Chondrocyte (in vitro differentiated cells): ENCODE results near the gene LAMA5. TPM values are rescaled to one million over a fixed set of nuclear protein-coding genes. Genes with fewer than 3 reads are reported as not detected.

Experiments used
- DNase-seq: peaks from one replicate; pipeline ENCODE4 v3.0.0; 2021; ENCODE audit warnings: mixed read lengths, low spot score
- H3K27ac Mint-ChIP-seq: one replicate; pipeline ENCODE4 v1.8.0; 2021; ENCODE audit warnings: mild to moderate bottlenecking, moderate library complexity, mixed read lengths; ENCODE audit not compliant: unreplicated experiment
- H3K27me3 Mint-ChIP-seq: 2 replicates; pipeline ENCODE4 v1.8.0; 2021; ENCODE audit warnings: low read depth, mixed read lengths
- H3K36me3 Mint-ChIP-seq: 2 replicates; pipeline ENCODE4 v1.8.0; 2021; ENCODE audit warnings: low read depth, mixed read lengths
- H3K4me1 Mint-ChIP-seq: 2 replicates; pipeline ENCODE4 v1.8.0; 2021; ENCODE audit warnings: low read depth, mild to moderate bottlenecking, mixed read lengths
- H3K4me3 Mint-ChIP-seq: one replicate; pipeline ENCODE4 v1.8.0; 2021; ENCODE audit warnings: mild to moderate bottlenecking, moderate library complexity, mixed read lengths; ENCODE audit not compliant: unreplicated experiment
- H3K9me3 Mint-ChIP-seq: 2 replicates; pipeline ENCODE4 v1.8.0; 2021; ENCODE audit warnings: low read depth, mixed read lengths
- CTCF ChIP-seq: fragments of 200-600 bp; sonication (generic); IDR thresholded peaks from 2 replicates; pipeline ENCODE4 v1.5.0; 2021; ENCODE audit warnings: antibody characterized with exemption, mild to moderate bottlenecking, moderate library complexity
- total RNA-seq: library from RNA; stranded (reverse); gene quantifications from 3 replicates; pipeline ENCODE4 v1.2.1, GENCODE V29; 2021

Gene LAMA5
- total RNA-seq, 1 donor from 2014 or later = 368 TPM

- no peaks in the 10 kb centered on the region for H3K9me3 Mint-ChIP-seq
- no peak overlapping the region for H3K4me3 Mint-ChIP-seq
- H3K36me3 Mint-ChIP-seq = peaks cover 16% of the 10 kb centered on the region
- no peaks in the 10 kb centered on the region for H3K4me1 Mint-ChIP-seq
- H3K27ac Mint-ChIP-seq = no peak overlapping the region
- DNase-seq = no peak
- no peaks in the 10 kb centered on the region for H3K27me3 Mint-ChIP-seq
- no peak for TF ChIP-seq CTCF
These were observed 55.1 kb downstream of the LAMA5 start for GRCh38 chr20:62311832-62312661.

DNA sequence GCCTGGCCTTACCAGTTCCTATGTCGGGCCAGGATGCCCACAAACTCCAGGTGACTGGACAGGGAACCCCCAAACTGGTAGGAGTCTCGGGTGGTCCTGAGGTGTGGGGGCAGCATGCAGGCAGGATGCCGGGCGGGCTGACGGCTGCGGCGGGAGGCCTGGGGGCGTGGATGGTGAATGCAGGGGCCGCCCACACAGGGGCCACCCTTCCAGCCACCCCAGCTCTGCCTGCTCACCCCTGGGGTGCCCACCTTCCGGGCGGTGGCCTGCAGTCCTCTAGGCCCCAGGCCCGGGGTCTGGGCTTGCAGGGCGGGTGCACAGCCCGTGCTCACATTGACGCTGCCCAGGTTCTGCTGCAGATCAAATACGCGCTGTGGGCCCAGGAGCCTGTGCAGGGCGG lies 56.0 kb downstream of the LAMA5 start:
- no peaks in the 10 kb centered on the region for H3K4me1 Mint-ChIP-seq
- no peaks in the 10 kb centered on the region for H3K9me3 Mint-ChIP-seq
- H3K4me3 Mint-ChIP-seq = no peak overlapping the region
- H3K27me3 Mint-ChIP-seq = no peaks in the 10 kb centered on the region
- DNase-seq = no peak
- TF ChIP-seq CTCF = no peak
- H3K27ac Mint-ChIP-seq = no peak overlapping the region
- H3K36me3 Mint-ChIP-seq = peaks cover 14% of the 10 kb centered on the region

DNA sequence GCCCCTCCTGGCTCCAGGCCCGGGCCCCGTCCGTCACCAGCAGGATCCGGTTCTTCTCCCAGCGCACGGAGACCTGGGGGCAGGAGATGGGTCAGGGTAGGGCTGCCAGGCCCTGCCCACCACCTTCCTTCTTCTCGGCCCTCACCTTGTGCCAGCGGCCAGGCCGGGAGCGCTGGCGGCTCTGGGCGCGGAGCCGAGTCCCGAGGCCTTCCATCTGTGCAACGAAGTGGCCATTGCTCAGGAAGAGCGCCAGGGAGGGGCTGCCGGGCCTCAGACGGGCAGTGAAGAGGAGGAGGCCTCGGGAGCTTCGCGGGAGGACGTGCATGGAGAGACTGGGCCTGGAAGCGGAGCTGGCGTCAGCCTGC lies 56.4 kb downstream of the LAMA5 start:
- no peaks in the 10 kb centered on the region for H3K9me3 Mint-ChIP-seq
- H3K4me3 Mint-ChIP-seq = no peak overlapping the region
- no peaks in the 10 kb centered on the region for H3K4me1 Mint-ChIP-seq
- no peak overlapping the region for H3K27ac Mint-ChIP-seq
- DNase-seq = no peak
- no peak for TF ChIP-seq CTCF
- peaks cover 15% of the 10 kb centered on the region for H3K36me3 Mint-ChIP-seq
- no peaks in the 10 kb centered on the region for H3K27me3 Mint-ChIP-seq

DNA sequence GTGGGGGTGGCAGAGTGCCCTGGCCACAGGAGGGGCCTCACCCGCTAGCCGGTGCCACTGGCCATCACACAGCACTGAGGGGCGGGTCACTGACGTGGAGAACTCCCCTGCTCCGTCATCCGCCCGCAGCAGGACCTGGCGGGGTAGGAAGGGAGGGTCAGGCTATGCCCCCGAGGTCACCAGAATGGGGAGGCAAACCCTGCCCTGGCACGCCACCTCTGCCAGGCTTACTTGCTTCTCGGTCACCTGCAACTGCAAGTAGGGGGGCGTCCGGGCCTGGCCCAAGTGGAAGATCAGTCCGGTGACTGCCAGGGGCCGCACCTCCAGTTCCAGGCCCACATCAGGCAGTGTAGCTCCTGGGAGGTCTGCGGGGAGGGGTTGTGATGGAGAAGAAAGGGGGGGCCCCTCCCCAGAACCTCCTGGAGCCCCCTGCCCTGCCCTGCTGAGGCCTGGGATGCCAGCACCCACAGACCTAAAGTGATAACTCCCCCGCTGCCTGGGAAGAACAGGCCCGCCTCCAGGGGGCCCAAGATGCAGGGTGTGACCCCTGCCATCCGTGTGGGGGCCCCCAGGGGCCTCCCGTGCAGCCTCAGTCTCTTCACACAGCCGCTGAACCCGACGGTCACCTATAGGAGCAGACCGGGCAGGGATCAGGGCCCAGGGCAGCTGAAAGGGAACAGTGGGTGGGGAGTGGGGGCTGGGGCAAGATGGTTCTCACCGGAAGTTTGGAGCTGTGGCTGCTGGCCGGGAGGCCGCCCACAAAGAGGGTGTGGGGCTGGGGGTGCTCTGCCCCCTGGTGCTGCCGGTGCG lies 57.0 kb downstream of the LAMA5 start:
- Mint-ChIP-seq H3K9me3 (no peaks in the 10 kb centered on the region), H3K27ac (no peak overlapping the region), H3K36me3 (peaks cover 13% of the 10 kb centered on the region), H3K4me3 (no peak overlapping the region), H3K27me3 (no peaks in the 10 kb centered on the region), H3K4me1 (peaks cover 5% of the 10 kb centered on the region)
- TF ChIP-seq CTCF = no peak
- DNase-seq = no peak

GRCh38 chr20:62309198-62309944 lies 57.7 kb downstream of the LAMA5 start:
- H3K9me3 Mint-ChIP-seq = no peaks in the 10 kb centered on the region
- TF ChIP-seq CTCF = no peak
- peaks cover 13% of the 10 kb centered on the region for H3K4me1 Mint-ChIP-seq
- no peaks in the 10 kb centered on the region for H3K27me3 Mint-ChIP-seq
- peaks cover 12% of the 10 kb centered on the region for H3K36me3 Mint-ChIP-seq
- no peak for DNase-seq
- no peak overlapping the region for H3K27ac Mint-ChIP-seq
- no peak overlapping the region for H3K4me3 Mint-ChIP-seq
